Cardiac muscle cell (in vitro differentiated cells and primary cell): Measurements from ENCODE around the gene LCN9. TPM values are rescaled to one million over a fixed set of nuclear protein-coding genes. Genes with fewer than 3 reads are reported as not detected.
"Not testable (repeated sequence)": the region's sequence is repeated elsewhere in the genome, so short reads cannot be mapped to it uniquely, and the experiment has no call there.

Experiments used
- DNase-seq, 2 donors: peaks; one replicate each; pipeline versions ENCODE4 v3.0.0 to v3.0.0-alpha.2; 2010 to 2017; ENCODE audit warnings: low read depth in 1 of 2, low spot score in 1 of 2
- H3K27ac ChIP-seq: fragments of 200-600 bp; sonication (generic); 2 replicates; pipeline ENCODE4 v1.5.1; 2016
- H3K27me3 ChIP-seq: fragments of 200-600 bp; sonication (generic); 2 replicates; pipeline ENCODE4 v1.6.0; 2016; ENCODE audit warnings: control low read depth
- H3K36me3 ChIP-seq: fragments of 200-600 bp; sonication (generic); 2 replicates; pipeline ENCODE4 v1.5.1; 2016; ENCODE audit warnings: control low read depth
- H3K4me1 ChIP-seq: fragments of 200-600 bp; sonication (generic); 2 replicates; pipeline ENCODE4 v1.8.1; 2017; ENCODE audit warnings: low read depth, mild to moderate bottlenecking, mixed run types
- H3K4me3 ChIP-seq: fragments of 200-600 bp; sonication (generic); 2 replicates; pipeline ENCODE4 v1.5.1; 2016; ENCODE audit warnings: mild to moderate bottlenecking
- H3K9me3 ChIP-seq: fragments of 200-600 bp; sonication (generic); 2 replicates; pipeline ENCODE4 v1.5.1; 2017; ENCODE audit warnings: low read depth, mild to moderate bottlenecking, control low read depth
- polyA plus RNA-seq: library from polyadenylated mRNA; unstranded; fragments of >200 nt; fragmentation: Nextera tagmentation; extraction: Ambion mirVana; gene quantifications from 2 replicates; pipeline ENCODE4 v1.2.1, GENCODE V29; 2016
- total RNA-seq: library from RNA; depleted of rRNA; stranded (reverse); fragments of >200 nt; gene quantifications from 2 replicates; pipeline ENCODE4 v1.2.3, GENCODE V29; 2016
- TF ChIP-seq, protein P1 (sequence below): IDR thresholded peaks from 2 replicates; pipeline ENCODE4 v1.5.1; 2012; ENCODE audit warnings: low read depth, mild to moderate bottlenecking, low read length

Gene LCN9
- total and polyA plus RNA-seq, 2 experiments from 2014 or later: 0.17 TPM; not detected in 1

DNA sequence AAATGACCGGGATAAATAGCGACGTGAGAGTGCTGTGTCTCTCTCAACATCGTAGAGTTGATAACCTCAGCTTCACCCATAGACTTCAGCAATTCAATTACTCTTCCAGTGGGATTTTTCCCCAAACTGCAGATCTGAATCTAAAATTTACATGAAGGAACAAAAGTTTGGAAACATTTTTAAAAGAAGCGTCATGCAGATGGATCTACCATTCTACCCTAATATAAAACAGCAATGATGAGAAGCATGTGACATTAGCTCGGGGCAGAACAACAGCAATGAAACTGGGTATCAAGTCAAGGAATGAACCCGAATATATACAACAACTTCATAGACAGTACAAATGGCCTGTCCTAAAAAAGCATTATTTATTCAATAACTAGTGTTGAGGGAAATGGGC is 42.6 kb upstream of the LCN9 start:
- no peak overlapping the region for H3K4me3 ChIP-seq
- DNase-seq: no peak
- TF ChIP-seq, protein P1, sequence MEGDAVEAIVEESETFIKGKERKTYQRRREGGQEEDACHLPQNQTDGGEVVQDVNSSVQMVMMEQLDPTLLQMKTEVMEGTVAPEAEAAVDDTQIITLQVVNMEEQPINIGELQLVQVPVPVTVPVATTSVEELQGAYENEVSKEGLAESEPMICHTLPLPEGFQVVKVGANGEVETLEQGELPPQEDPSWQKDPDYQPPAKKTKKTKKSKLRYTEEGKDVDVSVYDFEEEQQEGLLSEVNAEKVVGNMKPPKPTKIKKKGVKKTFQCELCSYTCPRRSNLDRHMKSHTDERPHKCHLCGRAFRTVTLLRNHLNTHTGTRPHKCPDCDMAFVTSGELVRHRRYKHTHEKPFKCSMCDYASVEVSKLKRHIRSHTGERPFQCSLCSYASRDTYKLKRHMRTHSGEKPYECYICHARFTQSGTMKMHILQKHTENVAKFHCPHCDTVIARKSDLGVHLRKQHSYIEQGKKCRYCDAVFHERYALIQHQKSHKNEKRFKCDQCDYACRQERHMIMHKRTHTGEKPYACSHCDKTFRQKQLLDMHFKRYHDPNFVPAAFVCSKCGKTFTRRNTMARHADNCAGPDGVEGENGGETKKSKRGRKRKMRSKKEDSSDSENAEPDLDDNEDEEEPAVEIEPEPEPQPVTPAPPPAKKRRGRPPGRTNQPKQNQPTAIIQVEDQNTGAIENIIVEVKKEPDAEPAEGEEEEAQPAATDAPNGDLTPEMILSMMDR: no peak
- no peak overlapping the region for H3K27ac ChIP-seq
- H3K27me3 ChIP-seq: no peaks in the 10 kb centered on the region
- H3K36me3 ChIP-seq: no peaks in the 10 kb centered on the region
- no peaks in the 10 kb centered on the region for H3K4me1 ChIP-seq
- H3K9me3 ChIP-seq: no peaks in the 10 kb centered on the region

DNA sequence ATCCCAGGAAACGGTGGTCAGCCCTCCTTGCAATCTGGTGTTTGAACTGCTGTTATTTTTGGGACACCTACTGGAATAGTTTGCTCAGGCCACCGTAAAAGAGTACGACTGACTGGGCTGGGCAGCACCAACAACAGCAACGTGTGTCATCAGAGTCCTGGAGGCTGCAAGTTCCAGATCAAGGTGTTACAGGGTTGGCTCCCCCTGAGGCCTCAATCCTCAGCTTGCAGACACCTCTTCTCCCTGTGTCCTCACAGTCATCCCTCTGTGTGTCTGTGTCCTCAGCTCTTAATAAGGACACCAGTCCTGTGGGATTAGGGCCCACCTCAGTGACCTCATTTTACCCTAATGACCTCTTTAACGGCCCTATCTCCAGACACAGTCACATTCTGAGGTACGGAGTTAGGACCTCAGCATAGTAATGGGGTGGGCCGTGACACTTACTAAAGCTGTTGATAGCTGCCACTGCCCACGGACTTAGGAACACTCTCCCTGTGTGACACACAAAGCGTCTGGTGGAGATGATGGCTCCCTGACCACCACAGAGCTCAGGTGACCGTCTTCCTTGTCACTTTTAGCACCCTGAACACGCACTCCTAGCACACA is 40.6 kb upstream of the LCN9 start:
- Histone ChIP-seq H3K36me3 (no peaks in the 10 kb centered on the region), H3K27me3 (no peaks in the 10 kb centered on the region), H3K4me1 (no peaks in the 10 kb centered on the region), H3K9me3 (no peaks in the 10 kb centered on the region), H3K27ac (no peak overlapping the region), H3K4me3 (no peak overlapping the region)
- DNase-seq: no peak
- TF ChIP-seq, protein P1: no peak

DNA sequence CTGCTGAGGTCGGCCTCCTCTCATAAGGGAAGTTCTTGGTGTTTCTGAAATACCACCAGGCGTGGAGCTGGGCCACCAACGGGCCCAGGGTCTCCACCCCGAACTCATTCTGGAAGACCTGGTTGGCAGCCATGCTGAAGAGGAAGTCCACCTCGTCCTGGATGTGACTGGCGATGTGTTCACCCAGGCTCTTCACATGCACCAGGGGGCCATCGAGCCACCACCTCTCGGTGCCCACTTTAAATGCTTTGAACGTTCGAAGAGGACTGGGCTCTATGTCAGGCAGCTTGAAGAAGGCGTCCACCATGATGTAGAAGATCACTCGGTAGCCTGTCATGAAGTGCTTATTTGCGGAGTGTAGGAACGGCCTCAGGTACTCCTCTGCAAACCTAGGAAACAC is 38.8 kb upstream of the LCN9 start:
- Histone ChIP-seq H3K4me1 (no peaks in the 10 kb centered on the region), H3K27ac (no peak overlapping the region), H3K4me3 (no peak overlapping the region), H3K36me3 (no peaks in the 10 kb centered on the region), H3K27me3 (no peaks in the 10 kb centered on the region), H3K9me3 (no peaks in the 10 kb centered on the region)
- TF ChIP-seq, protein P1: no peak
- DNase-seq: no peak

DNA sequence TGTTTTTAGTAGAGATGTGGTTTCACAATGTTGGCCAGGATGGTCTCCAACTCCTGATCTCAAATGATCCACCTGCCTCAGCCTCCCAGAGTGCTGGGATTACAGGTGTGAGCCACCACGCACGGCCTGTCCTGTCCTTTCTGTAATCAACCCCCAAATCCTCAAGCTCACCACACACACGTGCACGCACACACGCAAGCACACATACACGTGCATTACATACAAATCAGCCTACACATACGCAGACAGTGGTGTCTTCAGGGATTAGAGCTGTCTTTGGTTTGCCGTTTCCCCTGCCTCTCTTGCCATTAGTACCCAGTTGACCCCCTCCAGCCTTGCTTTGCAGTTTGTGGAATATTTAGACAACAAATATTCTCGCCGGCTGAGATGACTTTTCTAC is 30.3 kb upstream of the LCN9 start:
- no peaks in the 10 kb centered on the region for H3K4me1 ChIP-seq
- no peak overlapping the region for H3K27ac ChIP-seq
- TF ChIP-seq, protein P1: no peak
- H3K9me3 ChIP-seq: no peaks in the 10 kb centered on the region
- H3K27me3 ChIP-seq: no peaks in the 10 kb centered on the region
- no peak overlapping the region for H3K4me3 ChIP-seq
- DNase-seq: no peak
- H3K36me3 ChIP-seq: no peaks in the 10 kb centered on the region

DNA sequence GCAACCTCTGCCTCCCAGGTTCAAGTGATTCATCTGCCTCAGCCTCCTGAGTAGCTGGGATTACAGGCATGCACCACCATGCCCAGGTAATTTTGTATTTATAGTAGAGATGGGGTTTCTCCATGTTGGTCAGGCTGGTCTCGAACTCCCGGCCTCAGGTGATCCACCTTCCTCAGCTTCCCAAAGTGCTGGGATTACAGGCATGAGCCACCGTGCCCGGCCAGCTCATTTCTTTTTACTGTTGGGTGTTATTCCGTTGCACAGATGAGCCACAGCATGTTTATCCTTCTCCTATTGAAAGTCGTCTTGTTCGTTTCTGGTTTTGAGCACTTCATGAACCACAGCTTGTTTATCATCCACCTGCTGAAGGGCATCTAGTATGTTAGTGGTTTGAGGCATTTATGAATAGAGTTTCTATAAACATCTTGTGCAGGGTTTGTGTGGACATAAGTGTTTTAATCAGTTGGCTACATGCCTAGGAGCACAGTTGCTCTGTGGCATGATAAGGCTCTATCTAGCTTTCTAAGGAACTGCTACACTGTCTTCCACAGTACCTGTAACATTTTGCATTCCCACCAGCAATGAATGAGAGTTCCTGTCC is 26.1 kb upstream of the LCN9 start:
- not testable (repeated sequence) for H3K27me3 ChIP-seq, H3K4me3 ChIP-seq, H3K36me3 ChIP-seq, DNase-seq, H3K4me1 ChIP-seq, H3K9me3 ChIP-seq, H3K27ac ChIP-seq

DNA sequence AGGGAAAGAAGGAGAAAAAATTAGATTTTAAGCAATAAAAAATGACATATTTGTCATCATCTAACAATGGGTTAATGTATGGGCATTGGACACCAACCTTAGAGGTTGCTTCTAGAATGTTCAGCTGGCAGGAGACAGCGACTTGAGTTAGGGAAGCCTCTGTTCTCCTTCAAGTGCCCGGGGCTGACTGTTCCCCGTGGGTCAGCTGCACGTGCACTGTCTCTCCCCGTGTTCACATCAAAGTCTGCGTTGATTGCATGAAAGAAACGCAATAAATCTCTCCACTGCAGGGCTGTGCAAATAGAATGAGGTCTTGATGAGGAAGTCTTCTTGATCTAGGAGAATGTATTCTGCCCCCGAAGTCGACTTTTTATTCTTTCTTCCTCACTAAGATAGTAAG is 23.9 kb upstream of the LCN9 start, which contains the start of gene GLT6D1:
Gene GLT6D1 (minus strand): TSS at position 345 of the 400 bp plus-strand sequence. CDS start 353 bp downstream, outside the sequence.
- TF ChIP-seq, protein P1: no peak
- Histone ChIP-seq H3K36me3 (no peaks in the 10 kb centered on the region), H3K27me3 (no peaks in the 10 kb centered on the region), H3K4me1 (no peaks in the 10 kb centered on the region), H3K27ac (no peak within 1 kb of the TSS), H3K9me3 (no peaks in the 10 kb centered on the region), H3K4me3 (no peak within 1 kb of the TSS)
- DNase-seq: no peak
